Measurements from ENCODE around the gene SH3BP2. TPM values are rescaled to one million over a fixed set of nuclear protein-coding genes. Genes with fewer than 3 reads are reported as not detected.

The SH3BP2 gene
- total RNA-seq, 1 experiment from 2014 or later = 17.4 TPM

- H3K9ac ChIP-seq (ENCODE audit: low read length) = no peak overlapping the region
- H3K79me2 ChIP-seq (ENCODE audit: low read length) = peaks cover 78% of the 10 kb centered on the region
- TF ChIP-seq CTCF (conservative IDR thresholded peaks at IDR 0.05; ENCODE audit: low read depth, low read length) (no peak), EZH2 (IDR thresholded peaks at IDR 0.05; ENCODE audit: low read length, unreplicated experiment) (no peak), EZH2phosphoT487 (IDR thresholded peaks at IDR 0.05; ENCODE audit: borderline replicate concordance, low read length) (no peak)
- H3F3A ChIP-seq (ENCODE audit: low read length, unreplicated experiment) = peaks cover 3% of the 10 kb centered on the region
- no peak overlapping the region for H3K4me3 ChIP-seq (ENCODE audit: low read length)
- H3K4me1 ChIP-seq (ENCODE audit: insufficient read depth, low read length) = peaks cover 7% of the 10 kb centered on the region; the same call in 1 of the 2 replicates
- ChIA-PET POLR2A (ENCODE audit: unreplicated experiment) (no interaction called here), CTCF (interaction anchor here (0.7 kb wide), 1 partner anchor 94 kb away, joined by 3 read pairs; no protein-coding TSS in a partner anchor)
- no peaks in the 10 kb centered on the region for H3K9me3 ChIP-seq (ENCODE audit: low read length)
- intact Hi-C loops (cut with micrococcal nuclease) = no loop called here
- 0 out of 2 replicates have a peak, but pooled peaks cover 4% of the 10 kb centered on the region for H4K20me1 ChIP-seq (ENCODE audit: low read length)
- H3K27me3 ChIP-seq (ENCODE audit: low read length) = no peaks in the 10 kb centered on the region
- no peak overlapping the region for H3K27ac ChIP-seq (ENCODE audit: low read length)
- BruUV-seq (replicated peaks) = no TSS peak
- H3K9me2 ChIP-seq (replicated peaks; ENCODE audit: low read length) = no peaks in the 10 kb centered on the region
- H3K4me2 ChIP-seq (ENCODE audit: low read length) = no peak overlapping the region
- no peak for DNase-seq
- peaks cover 7% of the 10 kb centered on the region for H3K36me3 ChIP-seq (ENCODE audit: low read depth, low read length)
- H2AFZ ChIP-seq (ENCODE audit: low read length) = no peak overlapping the region
- ATAC-seq = no peak
Observed at GRCh38 chr4:2857349-2857927, 64.6 kb downstream of the SH3BP2 start.

GRCh38 chr4:2858451-2859217 is 65.7 kb downstream of the SH3BP2 start:
- no peak for TF ChIP-seq CTCF (conservative IDR thresholded peaks at IDR 0.05; ENCODE audit: low read depth, low read length)
- TF ChIP-seq EZH2 (IDR thresholded peaks at IDR 0.05; ENCODE audit: low read length, unreplicated experiment) = no peak
- TF ChIP-seq EZH2phosphoT487 (IDR thresholded peaks at IDR 0.05; ENCODE audit: borderline replicate concordance, low read length) = no peak
- no peaks in the 10 kb centered on the region for H3K27me3 ChIP-seq (ENCODE audit: low read length)
- 0 out of 2 replicates have a peak, but pooled peaks cover 4% of the 10 kb centered on the region for H4K20me1 ChIP-seq (ENCODE audit: low read length)
- peaks cover 7% of the 10 kb centered on the region for H3K36me3 ChIP-seq (ENCODE audit: low read depth, low read length)
- H3K9ac ChIP-seq (ENCODE audit: low read length) = no peak overlapping the region
- DNase-seq (no peak), ATAC-seq (no peak)
- ChIA-PET CTCF (no interaction called here), POLR2A (ENCODE audit: unreplicated experiment) (no interaction called here)
- H2AFZ ChIP-seq (ENCODE audit: low read length) = no peak overlapping the region
- no peak overlapping the region for H3K4me3 ChIP-seq (ENCODE audit: low read length)
- intact Hi-C loops (cut with micrococcal nuclease) = no loop called here
- peaks cover 84% of the 10 kb centered on the region for H3K79me2 ChIP-seq (ENCODE audit: low read length)
- BruUV-seq (replicated peaks) = no TSS peak
- no peak overlapping the region for H3K27ac ChIP-seq (ENCODE audit: low read length)
- H3K9me3 ChIP-seq (ENCODE audit: low read length) = no peaks in the 10 kb centered on the region
- no peaks in the 10 kb centered on the region for H3K9me2 ChIP-seq (replicated peaks; ENCODE audit: low read length)
- H3K4me1 ChIP-seq (ENCODE audit: insufficient read depth, low read length) = peaks cover 12% of the 10 kb centered on the region
- no peak overlapping the region for H3K4me2 ChIP-seq (ENCODE audit: low read length)
- peaks cover 3% of the 10 kb centered on the region for H3F3A ChIP-seq (ENCODE audit: low read length, unreplicated experiment)

GRCh38 chr4:2859514-2859913 is 66.6 kb downstream of the SH3BP2 start:
- H4K20me1 ChIP-seq (ENCODE audit: low read length) = 0 out of 2 replicates have a peak, but pooled peaks cover 4% of the 10 kb centered on the region
- peaks cover 4% of the 10 kb centered on the region for H3K36me3 ChIP-seq (ENCODE audit: low read depth, low read length)
- intact Hi-C loops (cut with micrococcal nuclease) = no loop called here
- CTCF ChIA-PET = no interaction called here
- no peak overlapping the region for H3K4me2 ChIP-seq (ENCODE audit: low read length)
- ATAC-seq = no peak
- POLR2A ChIA-PET (ENCODE audit: unreplicated experiment) = no interaction called here
- no peaks in the 10 kb centered on the region for H3K9me3 ChIP-seq (ENCODE audit: low read length)
- no peaks in the 10 kb centered on the region for H3K27me3 ChIP-seq (ENCODE audit: low read length)
- no peak overlapping the region for H3K9ac ChIP-seq (ENCODE audit: low read length)
- peaks cover 88% of the 10 kb centered on the region for H3K79me2 ChIP-seq (ENCODE audit: low read length)
- H3K9me2 ChIP-seq (replicated peaks; ENCODE audit: low read length) = no peaks in the 10 kb centered on the region
- DNase-seq = no peak
- H3K27ac ChIP-seq (ENCODE audit: low read length) = no peak overlapping the region
- H3F3A ChIP-seq (ENCODE audit: low read length, unreplicated experiment) = peaks cover 3% of the 10 kb centered on the region
- no peak overlapping the region for H3K4me3 ChIP-seq (ENCODE audit: low read length)
- BruUV-seq (replicated peaks) = no TSS peak
- TF ChIP-seq CTCF (conservative IDR thresholded peaks at IDR 0.05; ENCODE audit: low read depth, low read length) = no peak
- no peak for TF ChIP-seq EZH2 (IDR thresholded peaks at IDR 0.05; ENCODE audit: low read length, unreplicated experiment)
- TF ChIP-seq EZH2phosphoT487 (IDR thresholded peaks at IDR 0.05; ENCODE audit: borderline replicate concordance, low read length) = no peak
- peaks cover 12% of the 10 kb centered on the region for H3K4me1 ChIP-seq (ENCODE audit: insufficient read depth, low read length)
- no peak overlapping the region for H2AFZ ChIP-seq (ENCODE audit: low read length)

All from PC-3 (cell line).